HEK293T (cell line): ENCODE results near the gene ITGB2.

Experiments
- CTCF ChIA-PET: fragments of 350-600 bp; formaldehyde crosslinking; extraction: SDS; loops from one replicate; lab custom pipeline; 2021; ENCODE audit warnings: antibody characterized with exemption, inconsistent platforms; lab: Yijun Ruan, JAX
- POLR2A ChIA-PET: fragments of 350-600 bp; formaldehyde crosslinking; extraction: SDS; loops from one replicate; lab custom pipeline; 2020; ENCODE audit warnings: antibody characterized with exemption, inconsistent platforms; lab: Yijun Ruan, JAX
- DNase-seq: peaks from one replicate; pipeline ENCODE4 v3.0.0; 2012; ENCODE audit warnings: mixed read lengths; ENCODE audit errors: extremely low spot score
- ARNT ChIP-seq: fragments of 450-650 bp; IDR thresholded peaks from 2 replicates; pipeline ENCODE4 v1.6.1; 2017; ENCODE audit warnings: mild to moderate bottlenecking
- BHLHE40 ChIP-seq: fragments of 450-650 bp; IDR thresholded peaks from 2 replicates; pipeline ENCODE4 v1.6.1; 2016; ENCODE audit warnings: mild to moderate bottlenecking, moderate library complexity, borderline replicate concordance
- CTBP1 ChIP-seq: fragments of 450-650 bp; IDR thresholded peaks from 2 replicates; pipeline ENCODE4 v1.6.1; 2016; ENCODE audit warnings: borderline replicate concordance
- ELF4 ChIP-seq: fragments of 450-650 bp; IDR thresholded peaks from 2 replicates; pipeline ENCODE4 v1.6.1; 2017; ENCODE audit warnings: antibody characterized with exemption
- FOXA1 ChIP-seq: fragments of 450-650 bp; IDR thresholded peaks from 2 replicates; pipeline ENCODE4 v1.6.1; 2016; ENCODE audit warnings: mild to moderate bottlenecking
- FOXK2 ChIP-seq: fragments of 450-650 bp; IDR thresholded peaks from 2 replicates; pipeline ENCODE4 v1.6.1; 2016; ENCODE audit warnings: mild to moderate bottlenecking
- FOXM1 ChIP-seq: fragments of 450-650 bp; IDR thresholded peaks from 2 replicates; pipeline ENCODE4 v1.6.1; 2017; ENCODE audit warnings: mild to moderate bottlenecking, borderline replicate concordance
- HDGF ChIP-seq: fragments of 450-650 bp; IDR thresholded peaks from 2 replicates; pipeline ENCODE4 v1.6.1; 2017; ENCODE audit warnings: antibody characterized with exemption, borderline replicate concordance
- L3MBTL2 ChIP-seq: fragments of 450-650 bp; conservative IDR thresholded peaks from 2 replicates; pipeline ENCODE4 v1.6.1; 2016; ENCODE audit warnings: mild to moderate bottlenecking
- LEF1 ChIP-seq: fragments of 450-650 bp; IDR thresholded peaks from 2 replicates; pipeline ENCODE4 v1.6.1; 2017; ENCODE audit warnings: mild to moderate bottlenecking, borderline replicate concordance
- NFRKB ChIP-seq: fragments of 450-650 bp; IDR thresholded peaks from 2 replicates; pipeline ENCODE4 v1.6.1; 2016; ENCODE audit warnings: mild to moderate bottlenecking, moderate library complexity
- SP1 ChIP-seq: fragments of 450-650 bp; IDR thresholded peaks from 2 replicates; pipeline ENCODE4 v1.6.1; 2017
- SUZ12 ChIP-seq: fragments of 450-650 bp; IDR thresholded peaks from 2 replicates; pipeline ENCODE4 v1.6.1; 2016; ENCODE audit warnings: mild to moderate bottlenecking
- TARDBP ChIP-seq: fragments of 450-650 bp; IDR thresholded peaks from 2 replicates; pipeline ENCODE4 v1.6.1; 2016
- ZNF384 ChIP-seq: fragments of 450-650 bp; IDR thresholded peaks from 2 replicates; pipeline ENCODE4 v1.6.1; 2016
- TF ChIP-seq, protein P1 (sequence below): fragments of 450-650 bp; IDR thresholded peaks from 2 replicates; pipeline ENCODE4 v1.6.1; 2016

ITGB2 gene

DNA sequence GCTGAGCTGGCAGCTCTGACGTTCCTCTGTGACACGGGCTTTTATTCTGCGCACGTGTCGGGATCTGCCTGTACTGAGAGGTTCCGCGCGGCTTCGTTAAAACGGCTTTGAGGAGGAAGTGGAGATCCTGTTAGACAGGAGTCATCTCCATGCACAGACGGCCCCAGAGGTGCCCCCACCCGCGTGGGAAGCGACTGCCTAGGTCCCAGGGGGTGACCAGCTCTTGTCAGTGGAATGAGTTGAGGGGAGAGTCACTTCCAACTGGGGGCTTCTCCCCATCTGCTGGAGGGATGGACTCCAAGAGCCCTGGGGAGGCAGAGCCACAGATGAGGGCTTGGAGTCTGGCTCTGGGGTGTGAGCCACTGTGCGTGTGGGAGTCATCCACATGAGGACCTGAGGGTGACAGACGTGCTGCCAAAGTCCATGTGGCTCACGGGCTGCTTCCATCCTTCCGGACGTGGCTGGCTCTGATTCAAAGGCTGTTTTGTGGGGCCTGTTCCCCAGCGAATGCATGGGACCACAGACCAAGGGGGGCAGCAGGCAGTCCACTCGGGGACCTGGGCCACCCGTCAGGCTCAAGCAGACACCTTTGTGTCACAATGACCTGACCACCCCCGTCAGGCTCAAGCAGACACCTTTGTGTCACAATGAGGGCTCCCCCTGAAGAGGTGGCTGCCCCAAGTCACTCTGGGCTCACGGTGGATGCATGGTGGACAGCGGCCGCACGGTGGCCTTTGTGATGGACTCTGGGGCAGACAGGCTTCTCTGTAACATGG is 74.0 kb downstream of the ITGB2 start:
- DNase-seq, result no peak
- POLR2A ChIA-PET, result interaction anchor here (0.8 to 1.2 kb wide), 2 partner anchors 27 to 45 kb away, joined by 3 read pairs; partner anchors contain the start of genes PTTG1IP and UBE2G2
- CTCF ChIA-PET, result no interaction called here
- TF ChIP-seq ARNT (no peak), ZNF384 (no peak), FOXK2 (no peak), L3MBTL2 (no peak), BHLHE40 (no peak), ELF4 (no peak), CTBP1 (no peak)

DNA sequence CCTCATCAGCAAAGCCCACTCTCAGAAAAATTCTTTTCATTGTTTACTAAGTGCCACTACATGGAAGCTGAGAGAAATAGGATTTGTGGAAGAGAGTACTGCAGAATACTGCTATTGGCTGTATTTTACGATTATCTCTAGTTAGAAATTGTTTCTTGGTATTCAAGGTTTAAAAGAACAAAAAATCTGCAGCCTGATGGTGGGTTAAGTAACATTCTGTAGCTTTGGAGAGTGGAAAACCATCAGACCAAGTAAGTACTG is 74.5 kb downstream of the ITGB2 start:
- POLR2A ChIA-PET, result interaction anchor here (0.8 to 1.2 kb wide), 2 partner anchors 27 to 45 kb away, joined by 3 read pairs; partner anchors contain the start of genes PTTG1IP and UBE2G2
- DNase-seq, result no peak
- TF ChIP-seq ZNF384, result no peak
- no peak for TF ChIP-seq SP1
- TF ChIP-seq SUZ12, result no peak
- no peak for TF ChIP-seq TARDBP
- CTCF ChIA-PET, result no interaction called here

DNA sequence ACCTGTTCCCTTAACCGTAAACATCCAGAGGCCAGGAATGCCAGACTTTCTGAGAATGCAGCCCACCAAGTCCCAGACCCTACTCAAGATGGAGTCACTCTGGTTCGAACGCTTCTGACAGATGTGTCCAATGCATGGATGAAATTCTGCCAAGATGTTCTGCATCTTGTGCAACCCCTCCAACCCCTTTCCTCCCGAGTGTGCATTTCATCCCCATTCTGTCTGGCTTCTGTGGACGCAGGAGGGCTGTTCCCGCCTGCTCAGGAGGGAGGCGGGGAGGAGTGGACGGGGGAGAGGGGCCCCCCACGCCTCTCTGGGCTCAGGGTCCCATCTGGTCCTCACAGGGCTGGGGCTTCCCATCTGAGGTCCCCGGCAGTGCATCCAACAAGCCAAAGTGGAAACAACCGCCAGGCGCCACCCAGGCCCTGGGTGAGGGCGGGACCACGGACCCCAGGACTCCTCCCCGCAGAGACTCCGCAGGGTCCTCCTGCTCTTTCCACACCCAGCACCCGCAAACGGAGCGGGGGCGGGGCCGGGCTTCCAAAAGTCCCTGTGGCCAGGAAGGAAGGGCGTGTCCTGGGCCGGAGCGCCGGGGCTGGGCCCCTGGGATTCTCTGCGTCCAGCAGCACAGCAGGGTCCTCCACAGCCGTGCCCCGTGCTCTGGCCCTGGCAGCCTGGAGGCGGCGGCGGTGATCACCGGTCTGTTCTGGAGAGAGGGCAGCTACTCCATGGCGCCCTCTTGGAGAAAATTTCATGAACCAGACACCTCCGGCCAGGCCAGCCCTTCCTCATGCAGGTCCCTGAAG is 75.1 kb downstream of the ITGB2 start:
- ChIA-PET CTCF (no interaction called here), POLR2A (interaction anchor here (0.8 to 1.2 kb wide), 2 partner anchors 28 to 44 kb away, joined by 3 read pairs; partner anchors contain the start of genes PTTG1IP and UBE2G2)
- TF ChIP-seq NFRKB, result no peak
- TF ChIP-seq FOXM1, result no peak
- no peak for TF ChIP-seq CTBP1
- TF ChIP-seq ARNT, result no peak
- TF ChIP-seq, protein P1, sequence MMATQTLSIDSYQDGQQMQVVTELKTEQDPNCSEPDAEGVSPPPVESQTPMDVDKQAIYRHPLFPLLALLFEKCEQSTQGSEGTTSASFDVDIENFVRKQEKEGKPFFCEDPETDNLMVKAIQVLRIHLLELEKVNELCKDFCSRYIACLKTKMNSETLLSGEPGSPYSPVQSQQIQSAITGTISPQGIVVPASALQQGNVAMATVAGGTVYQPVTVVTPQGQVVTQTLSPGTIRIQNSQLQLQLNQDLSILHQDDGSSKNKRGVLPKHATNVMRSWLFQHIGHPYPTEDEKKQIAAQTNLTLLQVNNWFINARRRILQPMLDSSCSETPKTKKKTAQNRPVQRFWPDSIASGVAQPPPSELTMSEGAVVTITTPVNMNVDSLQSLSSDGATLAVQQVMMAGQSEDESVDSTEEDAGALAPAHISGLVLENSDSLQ, result no peak
- TF ChIP-seq SUZ12, result no peak
- no peak for TF ChIP-seq ELF4
- DNase-seq, result peak; percentile 73

DNA sequence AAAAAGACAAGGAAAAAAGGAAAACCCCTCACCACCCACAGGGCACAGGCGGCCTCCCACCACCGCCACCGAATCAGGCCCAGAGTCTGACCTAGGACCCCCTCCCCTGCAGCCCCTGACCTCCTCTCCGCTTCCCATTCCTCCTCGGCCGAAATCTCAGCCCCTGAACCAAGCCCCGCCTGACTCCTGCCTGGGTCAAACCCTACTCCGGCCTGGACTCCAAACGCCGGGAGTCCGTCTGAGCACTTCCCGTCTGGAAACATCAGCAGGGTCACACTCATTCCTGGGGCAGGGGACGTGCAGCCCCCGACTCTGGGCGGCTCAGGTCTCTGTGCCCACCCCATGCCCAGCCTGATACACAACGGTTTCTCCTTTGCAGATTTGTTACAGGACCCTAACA is 76.4 kb downstream of the ITGB2 start:
- no peak for DNase-seq
- POLR2A ChIA-PET, result no interaction called here
- TF ChIP-seq LEF1 (no peak), NFRKB (no peak), FOXK2 (no peak), ZNF384 (no peak), FOXM1 (no peak), CTBP1 (no peak), FOXA1 (no peak), SP1 (no peak), TARDBP (no peak), BHLHE40 (no peak), HDGF (no peak), ARNT (no peak), L3MBTL2 (no peak), ELF4 (no peak), SUZ12 (no peak)
- TF ChIP-seq, protein P1, result no peak
- CTCF ChIA-PET, result no interaction called here

DNA sequence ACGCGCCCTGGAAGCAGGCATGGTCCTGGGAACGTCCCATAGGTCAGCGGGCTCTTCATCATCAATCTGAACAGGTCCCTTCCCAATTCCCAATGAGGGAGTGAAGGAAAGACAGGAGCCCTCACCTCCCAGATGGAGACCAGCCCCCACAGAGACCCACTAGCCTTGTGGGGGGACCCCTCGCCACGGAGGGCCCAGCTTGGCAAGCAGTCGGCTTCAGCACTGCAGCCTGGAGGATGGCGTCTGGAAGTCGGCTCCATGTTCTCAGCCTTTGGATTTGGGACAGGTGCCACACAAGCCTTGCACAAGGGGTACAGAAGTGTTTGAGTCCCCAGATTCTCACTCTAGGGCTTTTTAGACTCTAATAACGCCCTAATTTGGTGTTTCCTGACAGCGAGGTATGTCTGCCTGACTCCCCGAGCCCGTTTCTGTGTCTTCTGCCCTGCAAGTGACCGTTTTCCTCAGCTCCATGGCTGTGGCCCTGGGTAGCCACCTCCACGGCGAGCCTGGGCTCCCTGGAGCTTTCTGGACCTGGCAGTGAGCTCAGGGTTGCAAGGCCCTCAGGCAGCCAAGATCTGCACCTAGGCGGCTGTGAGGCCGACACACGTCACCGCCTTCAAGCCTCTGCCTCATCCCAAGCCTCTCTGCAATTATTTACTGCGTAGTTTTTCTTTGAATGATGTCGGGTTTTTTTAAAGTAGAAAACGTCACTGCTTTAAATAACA is 77.8 kb downstream of the ITGB2 start:
- ChIA-PET CTCF (no interaction called here), POLR2A (no interaction called here)
- no peak for TF ChIP-seq CTBP1
- no peak for TF ChIP-seq L3MBTL2
- TF ChIP-seq NFRKB, result no peak
- no peak for TF ChIP-seq ELF4
- TF ChIP-seq ARNT, result no peak
- DNase-seq, result no peak

DNA sequence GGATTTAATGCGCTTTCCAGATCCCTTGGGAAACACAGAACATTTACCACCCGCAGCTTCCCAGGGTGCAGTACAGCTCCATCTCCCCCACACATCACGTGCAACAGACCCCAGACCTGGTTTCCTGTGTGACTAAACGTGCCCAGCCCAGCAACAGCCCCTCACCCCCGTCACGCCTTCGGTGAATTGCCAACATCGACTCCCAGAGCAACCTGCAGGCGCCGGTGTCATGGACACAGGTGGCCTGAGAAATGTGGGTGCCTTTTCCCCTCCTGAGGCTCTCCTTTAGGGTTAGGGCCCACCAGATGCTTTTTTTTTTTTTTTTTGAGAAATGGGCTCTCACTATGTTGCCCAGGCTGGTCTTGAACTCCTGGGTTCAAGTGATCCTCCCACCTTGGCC is 78.6 kb downstream of the ITGB2 start:
- POLR2A ChIA-PET, result no interaction called here
- CTCF ChIA-PET, result no interaction called here
- no peak for DNase-seq
- TF ChIP-seq SUZ12, result no peak
- TF ChIP-seq ELF4, result no peak
- TF ChIP-seq L3MBTL2, result no peak
- no peak for TF ChIP-seq CTBP1
- TF ChIP-seq SP1, result no peak
- no peak for TF ChIP-seq ZNF384
- TF ChIP-seq FOXM1, result no peak
- TF ChIP-seq NFRKB, result no peak
- TF ChIP-seq TARDBP, result no peak
- no peak for TF ChIP-seq ARNT
- TF ChIP-seq FOXA1, result no peak
- no peak for TF ChIP-seq HDGF
- no peak for TF ChIP-seq BHLHE40
- TF ChIP-seq, protein P1, result no peak
- TF ChIP-seq LEF1, result no peak
